Hippocampal formation (tissue), 2 donors: ENCODE measurements around the gene CXXC1.
"Not testable (repeated sequence)": the region's sequence is repeated elsewhere in the genome, so short reads cannot be mapped to it uniquely, and the experiment has no call there.

Source experiments
- DNase-seq, 2 donors: peaks; one replicate each; lab custom pipeline; 2025; lab: John Stamatoyannopoulos, UW

CXXC1 gene

DNA sequence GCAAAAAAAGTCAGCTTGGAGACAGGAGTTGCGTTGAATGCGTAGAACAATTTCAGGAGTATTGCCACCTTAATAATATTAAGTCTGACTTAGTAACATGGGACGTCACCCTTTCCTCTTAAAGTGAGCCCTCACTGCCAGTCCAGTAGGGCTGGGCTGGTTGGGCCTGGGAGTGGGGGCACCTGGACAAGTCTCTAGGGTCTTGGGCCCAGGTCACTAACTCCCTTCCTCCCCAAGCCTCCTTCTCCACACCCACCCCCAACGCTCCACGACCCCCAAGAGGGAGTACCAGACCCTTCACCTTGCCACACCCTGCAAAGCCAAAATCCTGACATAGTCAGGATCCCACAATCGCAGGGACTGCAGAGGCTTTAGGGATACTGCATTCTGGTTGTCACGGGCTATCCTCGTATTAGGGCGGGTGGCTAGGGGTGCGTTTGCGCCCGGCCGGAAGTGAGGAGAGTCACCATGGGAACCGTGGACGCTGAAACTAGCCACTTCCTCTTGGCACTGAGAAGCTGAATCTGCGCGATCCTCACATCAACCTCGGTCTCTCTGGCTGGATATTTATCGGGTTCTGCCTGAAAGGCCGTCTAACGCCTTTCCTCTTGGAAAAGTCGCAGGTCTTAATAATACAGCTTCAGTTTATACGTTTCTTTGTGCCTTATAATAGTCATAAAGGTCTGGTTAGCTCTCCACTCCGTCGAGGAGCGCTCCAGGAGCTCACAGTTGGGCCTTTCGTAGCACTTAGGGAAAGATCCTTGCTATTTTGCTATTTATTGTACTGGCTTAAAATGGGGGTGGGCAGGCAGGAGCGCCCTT is 10.3 kb upstream of the CXXC1 start:
- DNase-seq = peak; percentile 45 to 61

DNA sequence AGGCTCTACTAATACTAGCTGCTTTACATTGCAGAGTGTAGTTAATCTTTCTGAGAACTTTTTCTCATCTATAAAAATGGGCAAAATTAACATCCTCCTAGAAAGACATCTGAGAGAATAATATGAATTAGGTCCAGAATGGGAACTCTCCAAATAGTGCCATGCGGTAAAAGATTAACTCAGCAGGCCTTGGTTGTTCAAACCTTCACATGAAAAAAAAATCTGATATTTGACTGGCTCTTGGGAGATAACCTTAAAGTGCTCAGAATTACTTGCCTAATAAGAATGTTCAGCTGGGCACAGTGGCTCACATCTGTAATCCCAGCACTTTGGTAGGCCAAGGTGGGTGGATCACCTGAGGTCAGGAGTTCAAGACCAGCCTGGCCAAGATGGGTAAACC is 5.5 kb upstream of the CXXC1 start:
- DNase-seq = no peak

DNA sequence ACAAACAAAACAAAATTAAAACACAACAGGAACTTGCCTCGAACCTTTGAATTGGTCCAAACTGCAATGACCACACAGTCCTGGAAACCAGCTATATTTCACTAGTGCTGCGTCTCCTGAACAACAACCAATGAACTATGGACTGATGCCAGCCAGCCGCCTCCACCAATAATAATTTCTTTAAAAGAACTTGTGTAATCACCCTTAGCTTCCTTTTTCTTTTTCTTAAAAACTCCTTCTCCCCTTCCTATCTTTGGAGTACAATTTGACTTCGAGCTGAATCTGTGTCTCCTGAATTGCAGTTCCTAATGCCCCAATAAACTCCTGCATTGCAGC is 1.6 kb upstream of the CXXC1 start:
- no peak for DNase-seq

DNA sequence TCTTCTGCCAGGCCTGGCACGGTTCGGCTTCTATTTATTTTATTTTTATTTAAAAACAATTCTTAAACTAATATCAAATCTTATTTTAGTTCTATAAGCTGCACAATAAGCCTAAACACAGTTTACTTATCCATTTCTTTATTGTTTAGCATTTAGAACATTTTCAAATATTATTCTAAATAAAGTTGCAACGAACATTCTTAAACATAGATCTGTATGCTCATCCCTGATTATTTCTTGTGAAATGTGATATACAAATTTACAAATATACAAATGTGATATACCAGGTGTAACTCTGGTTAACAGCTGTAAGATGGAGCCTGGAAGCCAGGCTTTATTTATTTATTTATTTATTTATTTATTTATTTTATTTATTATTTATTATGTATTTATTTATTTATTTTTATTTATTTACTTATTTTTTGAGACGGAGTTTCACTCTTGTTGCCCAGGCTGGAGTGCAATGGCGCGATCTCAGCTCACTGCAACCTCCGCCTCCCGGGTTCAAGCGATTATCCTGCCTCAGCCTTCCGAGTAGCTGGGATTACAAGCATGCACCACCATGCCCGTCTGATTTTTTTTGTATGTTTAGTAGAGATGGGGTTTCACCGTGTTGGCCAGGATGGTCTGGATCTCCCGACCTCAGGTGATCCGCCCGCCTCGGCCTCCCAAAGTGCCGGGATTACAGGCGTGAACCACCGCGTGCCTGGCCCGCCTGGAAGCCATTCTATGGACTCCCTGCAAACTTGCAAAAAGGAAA is 1.0 kb upstream of the CXXC1 start:
- not testable (repeated sequence) for DNase-seq

DNA sequence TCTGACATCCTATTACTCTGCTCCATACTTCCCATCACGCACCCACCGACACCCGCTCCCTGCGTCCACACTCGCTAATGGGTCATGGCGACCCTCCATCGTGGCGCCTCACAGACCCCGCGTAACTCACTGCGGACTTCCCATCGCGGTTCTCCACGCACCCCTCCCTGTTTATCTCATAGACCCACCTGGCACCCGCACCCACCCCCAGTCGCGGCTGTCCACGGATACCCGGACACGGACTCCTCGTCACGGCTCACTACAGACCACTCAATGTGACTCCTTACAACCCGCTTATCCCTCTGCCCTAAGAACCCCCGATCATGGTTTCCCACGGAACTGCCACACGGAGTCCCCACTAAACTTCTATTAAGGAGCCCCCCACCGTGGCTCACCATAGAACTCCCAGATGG is 458 bp downstream of the CXXC1 start:
- DNase-seq = no peak

DNA sequence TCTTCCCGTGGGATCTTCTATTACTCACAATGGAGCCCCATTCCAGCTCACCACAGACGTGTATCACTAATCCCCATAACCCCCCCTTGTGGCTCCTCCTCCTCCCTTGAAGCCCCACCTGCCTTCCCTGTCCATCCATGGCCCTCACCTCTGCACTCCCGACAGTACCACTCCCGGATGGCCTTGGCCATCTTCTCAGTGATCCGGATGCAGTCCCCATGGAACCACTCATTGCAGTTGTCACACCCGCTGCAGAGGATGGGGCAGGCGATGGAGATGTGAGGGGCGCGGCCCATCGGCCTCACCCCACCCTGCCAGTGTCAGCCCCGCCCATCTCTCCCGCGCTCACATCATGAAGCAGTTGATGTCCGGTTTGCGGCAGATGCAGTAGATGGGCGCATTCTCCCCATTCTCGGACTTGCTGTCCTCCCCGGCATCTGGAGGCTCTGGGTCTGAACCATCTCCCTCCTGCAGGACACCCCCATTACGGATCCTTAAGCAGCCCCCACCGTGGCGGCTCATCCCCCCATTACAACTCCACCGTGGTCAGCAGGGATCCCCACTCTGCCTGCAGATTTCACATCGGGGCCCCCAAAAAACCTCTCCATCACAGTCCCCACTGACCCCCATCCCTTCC is 983 bp downstream of the CXXC1 start:
- no peak for DNase-seq

DNA sequence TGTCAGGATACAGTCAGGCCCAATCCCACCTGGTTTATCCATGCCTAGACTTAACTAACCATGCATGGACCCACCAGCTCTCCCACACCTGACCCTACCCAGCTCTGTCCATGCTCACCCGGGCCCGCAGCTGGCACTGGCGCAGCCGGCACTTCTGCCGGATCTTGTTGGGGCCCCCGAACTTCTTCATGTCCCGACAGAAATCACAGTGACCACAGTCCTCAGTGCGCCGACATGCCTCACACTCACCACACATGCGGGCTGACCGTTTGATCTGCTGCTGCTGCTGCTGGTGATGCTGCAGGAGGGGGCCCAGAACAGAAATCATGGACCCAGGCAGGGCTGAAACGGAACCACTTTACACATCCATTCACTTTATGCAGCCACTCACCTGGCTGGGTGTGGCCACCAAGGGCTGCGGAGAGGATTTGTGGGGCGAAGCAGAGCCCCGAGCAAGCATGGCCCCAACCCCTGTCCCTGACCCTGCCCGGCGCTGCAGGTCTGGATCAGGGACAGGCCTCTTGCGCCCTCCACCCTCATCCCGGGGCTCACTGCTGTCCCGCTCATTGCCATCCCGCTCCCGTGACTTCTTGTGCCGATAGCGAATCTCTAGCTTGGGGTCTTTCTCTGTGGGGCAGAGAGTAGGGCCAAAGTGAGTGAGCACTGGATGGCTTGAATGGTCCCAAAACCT is 1.7 kb downstream of the CXXC1 start:
- no peak for DNase-seq

DNA sequence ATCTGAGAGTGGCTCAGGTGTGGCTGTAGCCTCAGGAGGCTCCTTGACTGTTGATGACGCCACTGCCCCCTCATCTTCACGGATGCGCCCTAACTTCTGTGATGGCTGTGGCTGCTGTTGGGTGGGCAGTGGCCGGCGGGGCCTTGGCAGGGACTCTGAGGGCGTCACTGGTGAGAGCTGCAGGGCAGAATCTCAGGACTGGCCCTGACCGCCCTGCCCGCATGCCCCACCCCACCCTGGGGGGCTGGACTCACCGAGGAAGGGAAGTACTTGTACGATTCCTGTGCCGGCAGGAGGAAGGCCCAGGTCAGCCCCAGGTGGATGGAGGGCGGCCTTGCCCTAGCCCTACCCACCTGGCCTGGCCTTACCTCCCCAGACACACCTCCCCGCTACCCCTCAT is 2.4 kb downstream of the CXXC1 start:
- no peak for DNase-seq

DNA sequence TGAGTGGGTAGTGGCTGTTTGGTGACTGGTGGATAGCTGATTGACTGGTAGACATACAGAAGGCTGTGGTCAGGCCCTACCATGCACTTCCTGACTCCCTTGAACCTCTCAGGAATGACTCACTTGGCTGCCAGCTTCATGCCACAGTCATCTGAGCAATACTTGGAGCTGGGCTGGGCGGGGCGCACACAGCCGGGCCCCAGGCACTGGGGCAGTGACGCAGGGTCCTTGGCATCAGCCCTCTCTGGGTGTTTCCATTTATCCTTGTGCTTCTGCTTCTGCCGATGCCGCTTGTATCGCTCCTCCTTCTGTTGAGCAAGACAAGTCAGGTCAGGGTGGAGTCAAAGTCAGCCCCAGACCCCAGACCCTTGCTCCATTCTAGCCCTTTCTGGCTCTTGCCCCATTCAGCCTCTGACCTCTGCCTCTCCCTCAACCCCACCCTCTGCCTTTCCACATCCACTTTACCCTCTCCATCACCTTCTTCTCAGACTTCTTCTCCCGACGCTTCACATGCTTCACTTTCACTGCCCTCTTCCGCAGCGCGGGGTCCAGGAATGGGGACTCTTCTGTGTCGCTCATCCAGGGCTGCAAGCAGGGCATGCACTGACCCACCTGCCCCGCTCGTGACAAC is 3.1 kb downstream of the CXXC1 start:
- no peak for DNase-seq

DNA sequence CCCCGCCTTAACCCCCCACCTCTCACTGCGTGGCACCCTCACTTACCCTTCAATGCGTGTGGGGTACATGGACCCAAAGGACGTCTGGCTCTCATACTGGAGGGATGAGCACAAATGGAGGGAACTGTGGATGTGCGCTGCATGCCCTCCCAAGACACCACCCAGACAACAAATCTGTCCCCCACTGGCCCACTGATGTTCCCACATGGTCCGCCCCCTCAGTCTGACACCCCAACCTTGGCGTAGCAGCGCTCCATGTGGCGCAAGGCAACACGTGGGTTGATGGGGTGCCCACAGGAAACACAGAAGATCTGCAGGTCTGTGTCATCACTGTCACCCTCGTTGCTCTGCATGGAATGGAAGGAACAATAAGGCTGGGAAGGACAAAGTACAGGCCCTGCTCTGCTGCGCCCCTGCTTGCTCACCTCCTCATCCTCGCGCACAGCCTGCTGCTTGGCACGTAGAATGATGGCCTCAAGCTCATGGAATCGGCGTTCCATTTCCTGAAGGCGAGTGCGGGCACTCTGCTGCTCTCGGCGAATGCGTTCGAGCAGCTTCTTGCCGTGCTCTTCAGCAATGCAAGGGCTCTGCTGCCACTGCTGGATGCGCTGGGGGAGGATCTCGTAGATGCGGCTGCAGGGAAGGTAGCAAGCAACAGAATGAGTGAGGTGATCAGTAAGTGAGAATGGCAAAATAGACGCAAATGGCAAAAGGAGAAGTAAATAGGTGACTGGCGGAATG is 3.9 kb downstream of the CXXC1 start:
- no peak for DNase-seq

DNA sequence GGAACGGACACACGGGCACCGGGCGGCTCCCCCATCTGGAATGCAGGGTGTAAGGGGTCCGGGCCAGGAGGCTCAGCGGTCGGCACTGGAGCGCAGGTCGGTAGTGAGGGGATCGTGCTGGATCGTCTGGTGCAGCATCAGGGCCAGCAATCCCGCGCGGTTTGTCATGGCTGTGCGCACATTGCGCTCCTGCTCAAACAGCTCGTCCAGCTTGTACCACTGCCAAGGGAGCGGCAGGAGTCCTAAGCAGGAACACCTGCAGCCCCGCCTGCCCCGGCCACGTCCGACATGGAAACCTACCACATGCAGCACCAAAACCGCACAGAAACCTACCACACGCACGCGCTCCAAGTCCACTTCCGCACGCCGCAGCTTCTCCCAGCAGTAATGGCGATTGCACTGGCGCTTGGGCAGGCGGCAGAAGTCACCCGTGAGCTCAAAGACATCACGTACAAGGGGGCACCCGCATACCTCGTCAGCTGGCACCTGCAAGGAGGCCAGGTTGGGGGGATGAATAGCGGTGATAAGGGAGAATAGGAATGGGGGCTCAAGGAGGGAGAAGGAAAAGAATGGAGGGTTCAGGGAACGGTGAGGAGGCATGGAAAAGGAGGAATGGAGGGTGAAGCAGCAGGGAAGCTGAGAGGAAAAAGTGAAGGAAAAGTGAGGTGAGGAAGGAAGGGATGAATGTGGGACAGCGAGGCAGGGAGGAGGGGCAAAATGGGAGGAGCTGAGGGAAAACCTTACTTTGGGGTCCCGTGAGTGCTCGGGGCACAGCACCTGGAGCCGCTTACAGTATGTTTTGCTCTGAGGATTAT is 4.8 kb downstream of the CXXC1 start:
- no peak for DNase-seq

DNA sequence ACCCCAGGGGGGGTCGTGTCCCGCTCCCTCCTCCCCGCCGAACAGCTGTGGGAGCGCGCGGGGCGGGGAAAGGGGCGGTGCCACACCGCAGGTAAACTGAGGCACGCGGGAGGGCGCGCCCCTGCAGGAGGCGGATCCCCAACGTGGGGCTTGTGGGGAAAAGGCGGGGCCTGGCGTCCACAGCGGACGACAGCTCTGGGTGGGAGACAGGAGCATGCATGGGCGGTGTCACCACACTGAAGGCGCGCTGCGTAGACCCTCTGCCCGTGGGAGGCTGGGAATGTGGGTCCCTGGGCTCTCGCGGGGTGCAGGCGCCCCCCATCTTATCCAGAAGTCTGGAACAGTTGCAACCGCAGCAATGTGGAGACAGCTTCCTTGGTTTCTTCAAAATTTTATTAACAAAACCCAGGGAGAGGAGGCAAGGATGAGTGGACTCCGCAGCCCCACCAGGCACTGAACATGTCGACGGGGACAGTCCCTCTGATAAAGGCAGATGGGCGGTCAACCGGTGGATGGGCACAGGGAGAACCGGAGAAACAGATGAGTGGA is 5.4 kb downstream of the CXXC1 start:
- no peak for DNase-seq

DNA sequence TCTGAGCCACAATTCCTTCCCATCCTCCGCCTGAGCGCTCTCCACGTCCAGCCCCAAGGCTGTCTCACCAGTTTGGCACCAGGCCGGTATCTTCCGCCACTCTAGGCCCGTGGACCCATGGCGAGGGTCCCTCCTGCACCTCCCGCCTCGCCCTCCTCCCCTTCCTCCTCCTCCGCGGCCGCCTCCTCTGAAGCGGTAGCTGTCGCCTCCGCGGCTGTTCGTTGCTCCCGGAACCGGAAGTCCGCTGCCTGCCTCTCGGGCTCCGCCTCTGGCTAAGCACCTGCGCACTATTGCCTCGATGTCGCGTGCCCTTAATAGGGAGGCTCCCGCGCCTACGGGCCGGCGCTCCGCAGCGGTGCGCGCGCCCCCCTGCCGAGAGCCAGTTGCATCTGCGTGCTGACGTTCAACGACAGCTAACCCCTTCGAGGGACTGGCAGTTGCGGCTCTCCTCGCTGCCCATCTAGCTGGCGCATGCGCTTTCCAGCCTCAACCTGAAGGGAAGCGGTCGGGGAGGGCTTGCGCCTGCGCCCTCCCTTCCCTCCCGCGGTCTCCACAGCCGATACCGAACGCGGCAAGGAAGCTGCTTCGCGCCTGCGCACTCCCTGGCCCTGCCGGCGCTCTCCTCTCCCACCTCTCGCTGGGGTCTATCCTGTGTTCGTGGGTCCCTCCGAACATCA is 6.1 kb downstream of the CXXC1 start, which contains the start of gene MBD1:
TSS of gene MBD1 (minus strand) at position 229 of the 677 bp plus-strand sequence. CDS start 1,531 bp downstream, outside the sequence.
- DNase-seq = peak; percentile 97

DNA sequence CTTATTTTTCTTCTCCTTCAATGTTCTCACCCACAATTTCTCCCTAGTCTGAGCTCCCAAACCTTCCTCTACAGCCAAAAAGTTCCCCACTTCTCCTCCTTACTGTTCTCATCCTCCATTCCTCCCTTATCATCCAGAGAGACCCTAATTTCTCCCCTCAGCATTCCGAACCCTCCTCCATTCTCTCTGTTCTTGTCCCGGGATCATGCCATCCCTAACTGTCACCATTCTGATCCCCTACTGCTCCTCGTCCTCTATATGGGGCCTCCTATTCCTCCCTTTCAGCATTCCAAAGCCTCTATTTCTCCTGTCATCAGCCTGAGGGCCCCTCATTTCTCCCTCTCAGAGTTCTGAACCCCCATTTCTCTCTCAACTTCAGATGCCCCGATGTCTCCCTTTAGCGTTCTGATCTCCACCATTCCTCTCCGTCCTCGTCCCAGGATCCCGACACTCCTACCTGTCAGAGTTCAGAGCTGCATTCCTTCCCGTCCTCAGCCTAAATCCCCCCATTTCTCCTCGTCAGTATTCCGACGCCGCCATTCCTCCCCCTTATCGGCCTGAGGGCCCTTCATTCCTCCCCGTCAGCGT is 6.7 kb downstream of the CXXC1 start:
- DNase-seq = no peak

DNA sequence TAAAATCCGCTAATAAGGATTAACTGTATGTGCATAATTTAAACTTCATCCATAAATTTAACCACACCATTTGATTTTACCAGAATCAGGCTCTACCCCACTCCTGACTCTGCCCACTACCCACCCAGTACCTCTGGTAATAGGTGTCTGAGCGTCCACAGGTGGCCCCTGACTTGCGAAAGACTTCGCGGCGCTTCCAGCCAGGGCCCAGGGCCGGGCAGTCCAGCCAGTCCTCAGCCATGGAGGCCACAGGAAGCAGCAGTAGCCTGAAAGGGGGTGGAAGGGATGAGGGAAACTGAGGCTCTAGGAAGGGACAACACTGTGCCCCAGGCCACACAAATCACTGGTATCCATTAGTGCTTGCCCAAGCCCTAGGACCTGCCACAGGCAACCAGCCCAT is 7.7 kb downstream of the CXXC1 start:
- DNase-seq = no peak

DNA sequence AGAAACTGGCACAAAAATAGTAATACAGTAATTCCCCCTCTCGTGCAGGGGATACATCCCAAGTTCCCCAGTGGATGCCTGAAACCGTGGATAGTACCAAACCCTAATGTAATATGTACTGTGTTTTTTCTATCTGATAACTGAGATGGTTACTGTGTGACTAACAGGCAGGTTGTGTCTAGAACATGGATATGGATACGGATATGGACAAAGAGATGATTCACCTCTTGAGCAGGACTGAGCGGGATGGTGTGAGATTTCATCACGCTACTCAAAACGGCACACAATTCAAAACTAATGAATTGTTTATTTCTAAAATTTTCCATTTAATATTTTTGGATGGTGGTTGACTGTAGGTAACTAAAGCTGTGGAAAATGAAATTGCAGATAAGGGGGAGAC is 9.6 kb downstream of the CXXC1 start:
- DNase-seq = no peak

DNA sequence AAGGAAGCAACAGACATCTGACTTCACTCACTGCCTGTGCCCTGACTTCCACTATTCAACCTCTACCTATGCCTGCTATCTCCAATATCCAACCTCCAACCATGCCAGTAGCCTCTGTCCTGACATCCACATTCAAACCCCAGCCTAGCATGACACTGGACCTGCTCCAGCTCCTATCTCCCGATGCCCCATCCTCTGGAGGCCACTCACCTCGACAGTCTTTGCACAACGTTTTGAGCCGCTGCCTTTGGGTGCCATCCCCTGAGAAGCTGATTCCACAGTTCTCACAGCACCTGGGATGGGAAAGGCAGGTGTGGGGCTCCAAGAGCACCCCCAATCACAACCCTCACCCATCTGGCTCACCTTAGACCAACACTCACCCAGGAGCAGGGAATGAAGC is 11.0 kb downstream of the CXXC1 start:
- DNase-seq = no peak

DNA sequence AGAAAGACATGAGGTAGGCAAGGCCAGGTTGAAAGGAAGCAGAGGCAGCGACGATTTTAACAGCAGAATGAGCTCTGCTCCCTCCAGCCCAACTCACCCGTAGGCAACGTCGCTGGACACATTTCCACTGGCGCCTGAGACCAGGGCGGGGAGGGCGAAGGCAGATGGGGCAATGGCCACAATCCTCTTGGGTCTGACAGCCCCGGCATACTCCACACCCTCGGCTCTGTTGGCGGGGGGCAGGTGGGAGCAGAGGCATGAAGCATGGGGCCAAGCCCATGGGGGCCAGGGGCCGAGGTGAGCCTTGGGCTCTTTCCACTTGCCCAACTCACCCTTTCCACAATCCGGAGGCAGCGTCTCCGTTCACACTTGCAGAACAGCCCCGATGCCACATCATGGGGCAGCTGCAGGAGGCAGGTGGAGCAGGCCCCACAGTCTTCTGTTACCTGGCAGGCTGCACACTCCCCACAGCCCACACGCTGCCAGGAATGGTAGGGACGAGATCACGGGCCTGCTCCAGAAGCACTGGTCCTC is 11.9 kb downstream of the CXXC1 start:
- DNase-seq = no peak

DNA sequence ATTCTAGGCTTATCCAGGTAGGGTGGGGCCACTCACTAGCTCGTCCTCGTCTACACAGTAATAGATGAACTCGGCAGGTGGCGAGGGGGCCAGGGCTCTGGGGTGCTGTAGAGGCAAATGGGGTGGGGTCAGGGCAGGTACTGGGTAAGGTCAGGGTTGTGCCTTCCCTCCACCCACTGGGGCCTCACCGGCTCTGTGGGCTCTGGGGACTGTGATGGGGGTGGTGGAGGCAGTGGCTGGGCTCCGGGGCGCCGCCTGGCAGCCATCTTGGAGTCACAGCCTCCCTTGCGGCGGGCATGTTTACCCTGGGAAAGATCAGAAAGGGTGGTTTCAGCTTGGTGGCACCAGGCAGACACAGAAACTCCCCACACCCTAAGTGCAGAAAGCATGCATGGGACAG is 12.6 kb downstream of the CXXC1 start:
- DNase-seq = no peak
